ENCODE measurements around the gene NOS1AP.

GRCh38 chr1:162094723-162095122, 25.2 kb downstream of the NOS1AP start:
- TF ChIP-seq CTCF (IDR thresholded peaks at IDR 0.05): no peak
- TF ChIP-seq POLR2A (IDR thresholded peaks at IDR 0.05): no peak

Measured in lower leg skin (tissue), 3 donors.